Endothelial cell of umbilical vein (primary cell): ENCODE measurements around the gene PLD4. TPM values are rescaled to one million over a fixed set of nuclear protein-coding genes. Genes with fewer than 3 reads are reported as not detected.

Experiments used
- BruUV-seq: library from RNA; stranded (reverse); fragments of 400-500 nt; replicated peaks from 2 replicates; lab custom pipeline; 2021; lab: Mats Ljungman, UMichigan
- CTCF ChIA-PET: fragments of 300-600, 350-600 bp; sonication (Branson Sonifier 250); formaldehyde crosslinking; loops from one replicate; lab custom pipeline; 2021; ENCODE audit warnings: antibody characterized with exemption, inconsistent platforms; lab: Charles Lee
- POLR2A ChIA-PET: fragments of 300-600, 350-600 bp; sonication (Branson Sonifier 250); formaldehyde crosslinking; loops from one replicate; lab custom pipeline; 2021; ENCODE audit warnings: antibody characterized with exemption, inconsistent platforms; lab: Charles Lee
- DNase-seq: peaks from one replicate; pipeline ENCODE4 v3.0.0-alpha.2; 2011; ENCODE audit warnings: low read depth, low spot score
- FAIRE-seq: peaks from 2 replicates; lab custom pipeline; 2011; peaks lifted over from hg19 to GRCh38; lab: Jason Lieb, UNC
- H2AFZ ChIP-seq: 2 replicates; pipeline ENCODE4 v1.6.0; 2012; ENCODE audit warnings: low read depth, low read length, control low read depth, inconsistent platforms
- H3K27ac ChIP-seq: 2 replicates; pipeline ENCODE4 v1.5.1; 2011; ENCODE audit warnings: low read depth, mild to moderate bottlenecking, control low read depth, low read length, moderate library complexity; ENCODE audit not compliant: insufficient read depth
- H3K27me3 ChIP-seq, 2 experiments: 2 replicates each; pipeline versions ENCODE4 v1.6.0 to v1.6.1; 2011; ENCODE audit warnings: low read length in 2 of 2, mixed read lengths in 1 of 2; ENCODE audit not compliant: control insufficient read depth in 2 of 2, insufficient read depth in 2 of 2
- H3K36me3 ChIP-seq, 2 experiments: 2 replicates in 1 of 2; 3 replicates in 1 of 2; pipeline ENCODE4 v1.5.1; 2011; ENCODE audit warnings: low read length in 2 of 2, mild to moderate bottlenecking in 1 of 2, moderate library complexity in 1 of 2; ENCODE audit not compliant: control insufficient read depth in 2 of 2, insufficient read depth in 2 of 2; ENCODE audit errors: extremely low read depth in 1 of 2
- H3K4me1 ChIP-seq: 3 replicates; pipeline ENCODE4 v1.5.1; 2011; ENCODE audit warnings: mild to moderate bottlenecking, low read length; ENCODE audit not compliant: control insufficient read depth, insufficient read depth; ENCODE audit errors: extremely low read depth
- H3K4me2 ChIP-seq: 2 replicates; pipeline ENCODE4 v1.6.1; 2011; ENCODE audit warnings: low read length, control low read depth, mixed read lengths; ENCODE audit not compliant: insufficient read depth
- H3K4me3 ChIP-seq, 3 experiments: fragments of 200-600 bp in 1 of 3; sonication (generic), shearing (Covaris generic) in 1 of 3; replicated peaks in 1 of 3; 2 replicates each; pipeline ENCODE4 v1.5.1; 2011 to 2016; ENCODE audit warnings: control low read depth in 3 of 3, low read length in 3 of 3, mild to moderate bottlenecking in 2 of 3, inconsistent platforms in 1 of 3, low read depth in 1 of 3, moderate library complexity in 1 of 3; ENCODE audit not compliant: insufficient read depth in 1 of 3
- H3K79me2 ChIP-seq: 2 replicates; pipeline ENCODE4 v1.6.0; 2012; ENCODE audit warnings: low read length, inconsistent platforms; ENCODE audit not compliant: control insufficient read depth, insufficient read depth
- H3K9ac ChIP-seq: replicated peaks from 2 replicates; pipeline ENCODE3; 2011; ENCODE audit warnings: low read length, control low read depth; ENCODE audit not compliant: insufficient read depth; ENCODE audit errors: extremely low read depth
- H3K9me1 ChIP-seq: replicated peaks from 3 replicates; pipeline ENCODE4 v1.6.0; 2011; ENCODE audit warnings: mild to moderate bottlenecking, low read length; ENCODE audit not compliant: control insufficient read depth, insufficient read depth; ENCODE audit errors: extremely low read depth
- H3K9me3 ChIP-seq: replicated peaks from 2 replicates; pipeline ENCODE4 v1.5.1; 2012; ENCODE audit warnings: low read length, inconsistent platforms; ENCODE audit not compliant: control insufficient read depth, insufficient read depth
- H4K20me1 ChIP-seq: replicated peaks from 2 replicates; pipeline ENCODE3; 2011; ENCODE audit warnings: mild to moderate bottlenecking, low read length; ENCODE audit not compliant: control insufficient read depth, insufficient read depth; ENCODE audit errors: extremely low read depth
- EZH2 ChIP-seq: IDR thresholded peaks from 2 replicates; pipeline ENCODE4 v1.6.1; 2012; ENCODE audit warnings: borderline replicate concordance, low read depth, mild to moderate bottlenecking, moderate library complexity, low read length, inconsistent platforms; ENCODE audit not compliant: severe bottlenecking
- FOS ChIP-seq: IDR thresholded peaks from 2 replicates; pipeline ENCODE4 v1.6.1; 2011; ENCODE audit warnings: mild to moderate bottlenecking, low read length, moderate library complexity, borderline replicate concordance; ENCODE audit not compliant: insufficient read depth
- GATA2 ChIP-seq: IDR thresholded peaks from 2 replicates; pipeline ENCODE4 v1.7.0; 2011; ENCODE audit warnings: low read depth, mild to moderate bottlenecking, moderate library complexity, mixed read lengths, low read length; ENCODE audit not compliant: insufficient read length, insufficient read depth
- JUN ChIP-seq: IDR thresholded peaks from 2 replicates; pipeline ENCODE4 v1.6.1; 2011; ENCODE audit warnings: borderline replicate concordance, low read depth; ENCODE audit not compliant: insufficient read length, insufficient read depth
- MYC ChIP-seq: IDR thresholded peaks from one replicate; pipeline ENCODE4 v1.6.1; 2011; ENCODE audit warnings: mild to moderate bottlenecking, low read depth, low read length
- POLR2A ChIP-seq: IDR thresholded peaks from 2 replicates; pipeline ENCODE4 v1.6.1; 2012; ENCODE audit warnings: low read depth, mild to moderate bottlenecking, control low read depth, low read length
- POLR2AphosphoS5 ChIP-seq: IDR thresholded peaks from 2 replicates; pipeline ENCODE4 v1.6.1; 2012; ENCODE audit warnings: low read depth, mild to moderate bottlenecking, control low read depth, low read length, moderate library complexity; ENCODE audit not compliant: insufficient read depth
- dilution Hi-C: fragments of 300-500 bp; cut with MboI; formaldehyde crosslinking; loops from one replicate; pipeline ENCODE4 v1.15.0; 2019; ENCODE audit warnings: low sequenced_read_pairs; ENCODE audit not compliant: extremely low pct_ligation_motif_present
- intact Hi-C: fragments of 100-400 bp; cut with micrococcal nuclease; formaldehyde crosslinking; loops from one replicate; pipeline ENCODE4 v1.10.0; 2022
- polyA plus RNA-seq, 4 experiments: library from polyadenylated mRNA; depleted of rRNA in 3 of 4; stranded (reverse) in 3 of 4; unstranded in 1 of 4; fragments of >200 nt; gene quantifications; 2 replicates each; pipeline versions ENCODE4 v1.2.1 to v1.2.3, GENCODE V29; 2011 to 2012; ENCODE audit warnings: missing spikeins in 1 of 4
- total RNA-seq: library from RNA; stranded (reverse); gene quantifications from 2 replicates; pipeline ENCODE4 v1.2.3, GENCODE V29; 2021
- TF ChIP-seq, protein P1 (sequence below), 2 donors: IDR thresholded peaks; 1 replicate in 1 of 2; 2 replicates in 1 of 2; pipeline ENCODE4 v1.5.1; 2011; ENCODE audit warnings: low read length in 2 of 2, mild to moderate bottlenecking in 2 of 2, moderate library complexity in 2 of 2, control low read depth in 1 of 2, inconsistent platforms in 1 of 2, low read depth in 1 of 2; ENCODE audit not compliant: insufficient read depth in 1 of 2; ENCODE audit errors: extremely low read depth in 1 of 2
- TF ChIP-seq, protein P2 (sequence below): IDR thresholded peaks from 2 replicates; pipeline ENCODE4 v1.6.1; 2011; ENCODE audit not compliant: insufficient read depth, insufficient read length

Gene PLD4
- total and polyA plus RNA-seq, 2 donors (not counting 3 experiments of a cell fraction or from before 2014, with no cell fraction given): 0.01 to 0.11 TPM

DNA sequence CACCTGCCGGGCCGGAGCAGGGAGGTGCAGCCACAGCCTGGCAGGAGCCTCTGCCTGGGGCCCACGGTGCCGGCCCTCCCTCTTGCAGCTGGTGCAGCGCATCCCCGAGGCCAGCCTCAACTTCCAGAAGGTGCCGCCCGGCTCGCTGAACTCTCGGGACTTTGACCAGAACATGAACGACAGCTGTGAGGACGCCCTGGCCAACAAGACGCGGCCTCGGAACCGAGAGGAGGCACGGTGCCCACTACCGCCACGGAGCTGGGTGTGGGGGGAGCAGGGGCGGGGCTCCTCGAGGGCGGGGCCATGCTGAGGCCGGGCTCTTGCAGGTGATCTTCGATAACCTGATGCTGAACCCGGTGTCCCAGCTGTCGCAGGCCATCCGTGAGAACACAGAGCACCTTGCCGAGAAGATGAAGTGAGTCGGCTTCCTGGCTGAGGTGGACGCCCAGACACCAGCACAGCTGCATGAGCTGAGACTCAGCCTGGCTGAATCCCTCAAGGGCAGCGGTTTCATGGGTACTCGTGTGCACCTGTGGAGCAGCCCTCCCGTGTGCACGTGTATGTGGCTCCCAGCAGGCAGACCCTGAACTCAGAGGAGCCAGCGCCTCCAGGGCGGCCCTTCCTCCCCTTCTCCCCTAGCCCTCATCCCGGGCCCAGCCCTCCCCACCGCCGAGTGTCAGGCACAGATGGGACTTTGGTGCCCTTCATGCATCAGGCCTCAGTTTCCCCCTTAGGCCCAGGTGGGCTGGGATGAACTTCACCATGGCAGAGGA lies 31.1 kb upstream of the PLD4 start:
- H3K4me3 ChIP-seq: no peak overlapping the region
- dilution Hi-C loops: no loop called here
- H4K20me1 ChIP-seq: no peaks in the 10 kb centered on the region
- no peaks in the 10 kb centered on the region for H3K36me3 ChIP-seq
- no peak overlapping the region for H3K4me2 ChIP-seq
- no peak for DNase-seq
- no peak overlapping the region for H2AFZ ChIP-seq
- no peaks in the 10 kb centered on the region for H3K9me1 ChIP-seq
- no peak for TF ChIP-seq EZH2
- TF ChIP-seq MYC: no peak
- no peak for TF ChIP-seq POLR2A
- TF ChIP-seq POLR2AphosphoS5: no peak
- TF ChIP-seq FOS: no peak
- no peak for TF ChIP-seq JUN
- no peak for TF ChIP-seq GATA2
- TF ChIP-seq, protein P1, sequence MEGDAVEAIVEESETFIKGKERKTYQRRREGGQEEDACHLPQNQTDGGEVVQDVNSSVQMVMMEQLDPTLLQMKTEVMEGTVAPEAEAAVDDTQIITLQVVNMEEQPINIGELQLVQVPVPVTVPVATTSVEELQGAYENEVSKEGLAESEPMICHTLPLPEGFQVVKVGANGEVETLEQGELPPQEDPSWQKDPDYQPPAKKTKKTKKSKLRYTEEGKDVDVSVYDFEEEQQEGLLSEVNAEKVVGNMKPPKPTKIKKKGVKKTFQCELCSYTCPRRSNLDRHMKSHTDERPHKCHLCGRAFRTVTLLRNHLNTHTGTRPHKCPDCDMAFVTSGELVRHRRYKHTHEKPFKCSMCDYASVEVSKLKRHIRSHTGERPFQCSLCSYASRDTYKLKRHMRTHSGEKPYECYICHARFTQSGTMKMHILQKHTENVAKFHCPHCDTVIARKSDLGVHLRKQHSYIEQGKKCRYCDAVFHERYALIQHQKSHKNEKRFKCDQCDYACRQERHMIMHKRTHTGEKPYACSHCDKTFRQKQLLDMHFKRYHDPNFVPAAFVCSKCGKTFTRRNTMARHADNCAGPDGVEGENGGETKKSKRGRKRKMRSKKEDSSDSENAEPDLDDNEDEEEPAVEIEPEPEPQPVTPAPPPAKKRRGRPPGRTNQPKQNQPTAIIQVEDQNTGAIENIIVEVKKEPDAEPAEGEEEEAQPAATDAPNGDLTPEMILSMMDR (IDR thresholded peaks at IDR 0.05; ENCODE audit: extremely low read depth in 1 of 2, insufficient read depth in 1 of 2, low read depth in 1 of 2, low read length in 2 of 2): no peak
- TF ChIP-seq, protein P2, sequence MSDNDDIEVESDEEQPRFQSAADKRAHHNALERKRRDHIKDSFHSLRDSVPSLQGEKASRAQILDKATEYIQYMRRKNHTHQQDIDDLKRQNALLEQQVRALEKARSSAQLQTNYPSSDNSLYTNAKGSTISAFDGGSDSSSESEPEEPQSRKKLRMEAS: no peak
- H3K79me2 ChIP-seq: no peaks in the 10 kb centered on the region
- H3K4me1 ChIP-seq: peaks cover 16% of the 10 kb centered on the region
- no peak overlapping the region for H3K9ac ChIP-seq
- BruUV-seq: no TSS peak
- H3K9me3 ChIP-seq: no peaks in the 10 kb centered on the region
- H3K27ac ChIP-seq: no peak overlapping the region
- intact Hi-C loops: no loop called here
- ChIA-PET CTCF (interaction anchor here (1.1 to 1.8 kb wide), 4 partner anchors 24 to 152 kb away, joined by 3 to 7 read pairs (median 4); no protein-coding TSS in a partner anchor), POLR2A (no interaction called here)
- no peak for FAIRE-seq
- H3K27me3 ChIP-seq: no peaks in the 10 kb centered on the region
